Endothelial cell (in vitro differentiated cells): ENCODE results near the gene RRP12. TPM values are rescaled to one million over a fixed set of nuclear protein-coding genes. Genes with fewer than 3 reads are reported as not detected.
"Not testable (repeated sequence)": the region's sequence is repeated elsewhere in the genome, so short reads cannot be mapped to it uniquely, and the experiment has no call there.

Source experiments
- DNase-seq: peaks from one replicate; pipeline ENCODE4 v3.0.0; 2021; ENCODE audit warnings: low spot score
- H3K27ac Mint-ChIP-seq: one replicate; pipeline ENCODE4 v1.8.0; 2021; ENCODE audit warnings: mixed read lengths, inconsistent platforms; ENCODE audit not compliant: unreplicated experiment
- H3K27me3 Mint-ChIP-seq: one replicate; pipeline ENCODE4 v1.8.0; 2021; ENCODE audit warnings: mild to moderate bottlenecking, moderate library complexity, mixed read lengths, inconsistent platforms; ENCODE audit not compliant: unreplicated experiment
- H3K36me3 Mint-ChIP-seq: one replicate; pipeline ENCODE4 v1.8.0; 2021; ENCODE audit warnings: mild to moderate bottlenecking, low read depth, mixed read lengths, inconsistent platforms; ENCODE audit not compliant: unreplicated experiment
- H3K4me1 Mint-ChIP-seq: one replicate; pipeline ENCODE4 v1.8.0; 2021; ENCODE audit warnings: mild to moderate bottlenecking, mixed read lengths, inconsistent platforms; ENCODE audit not compliant: unreplicated experiment
- H3K4me3 Mint-ChIP-seq: one replicate; pipeline ENCODE4 v1.8.0; 2021; ENCODE audit warnings: mild to moderate bottlenecking, mixed read lengths, inconsistent platforms; ENCODE audit not compliant: unreplicated experiment
- H3K9me3 Mint-ChIP-seq: one replicate; pipeline ENCODE4 v1.8.0; 2021; ENCODE audit warnings: mixed read lengths, inconsistent platforms; ENCODE audit not compliant: unreplicated experiment
- total RNA-seq: library from RNA; stranded (reverse); fragmentation: NEBNext Ultra II Directional; extraction: Animal tissue kit (Norgen Biotek cat#: 25700); gene quantifications from one replicate; pipeline ENCODE4 v1.2.1, GENCODE V29; 2021; ENCODE audit not compliant: unreplicated experiment
- TF ChIP-seq, protein P1 (sequence below): fragments of 200-600 bp; sonication (generic); IDR thresholded peaks from one replicate; pipeline ENCODE4 v1.5.0; 2021; ENCODE audit warnings: antibody characterized with exemption; ENCODE audit not compliant: unreplicated experiment

Gene RRP12
- total RNA-seq, 1 donor from 2014 or later, result 19.5 TPM

- TF ChIP-seq, protein P1, sequence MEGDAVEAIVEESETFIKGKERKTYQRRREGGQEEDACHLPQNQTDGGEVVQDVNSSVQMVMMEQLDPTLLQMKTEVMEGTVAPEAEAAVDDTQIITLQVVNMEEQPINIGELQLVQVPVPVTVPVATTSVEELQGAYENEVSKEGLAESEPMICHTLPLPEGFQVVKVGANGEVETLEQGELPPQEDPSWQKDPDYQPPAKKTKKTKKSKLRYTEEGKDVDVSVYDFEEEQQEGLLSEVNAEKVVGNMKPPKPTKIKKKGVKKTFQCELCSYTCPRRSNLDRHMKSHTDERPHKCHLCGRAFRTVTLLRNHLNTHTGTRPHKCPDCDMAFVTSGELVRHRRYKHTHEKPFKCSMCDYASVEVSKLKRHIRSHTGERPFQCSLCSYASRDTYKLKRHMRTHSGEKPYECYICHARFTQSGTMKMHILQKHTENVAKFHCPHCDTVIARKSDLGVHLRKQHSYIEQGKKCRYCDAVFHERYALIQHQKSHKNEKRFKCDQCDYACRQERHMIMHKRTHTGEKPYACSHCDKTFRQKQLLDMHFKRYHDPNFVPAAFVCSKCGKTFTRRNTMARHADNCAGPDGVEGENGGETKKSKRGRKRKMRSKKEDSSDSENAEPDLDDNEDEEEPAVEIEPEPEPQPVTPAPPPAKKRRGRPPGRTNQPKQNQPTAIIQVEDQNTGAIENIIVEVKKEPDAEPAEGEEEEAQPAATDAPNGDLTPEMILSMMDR, result peak; percentile 21
- H3K4me3 Mint-ChIP-seq, result peak within 1 kb of the TSS; percentile 96
- H3K27ac Mint-ChIP-seq, result peak within 1 kb of the TSS; percentile 98
- peaks cover 18% of the 10 kb centered on the region for H3K4me1 Mint-ChIP-seq
- H3K9me3 Mint-ChIP-seq, result no peaks in the 10 kb centered on the region
- H3K36me3 Mint-ChIP-seq, result peaks cover 12% of the 10 kb centered on the region
- DNase-seq, result peak; percentile 98
- H3K27me3 Mint-ChIP-seq, result peaks cover 3% of the 10 kb centered on the region
Measured at GRCh38 chr10:97425964-97426775, 25.0 kb upstream of the RRP12 start, which contains the start of gene PGAM1. Gene PGAM1, plus strand, starts transcription at chr10:97426191. Its CDS starts 117 bp downstream, at chr10:97426308.

DNA sequence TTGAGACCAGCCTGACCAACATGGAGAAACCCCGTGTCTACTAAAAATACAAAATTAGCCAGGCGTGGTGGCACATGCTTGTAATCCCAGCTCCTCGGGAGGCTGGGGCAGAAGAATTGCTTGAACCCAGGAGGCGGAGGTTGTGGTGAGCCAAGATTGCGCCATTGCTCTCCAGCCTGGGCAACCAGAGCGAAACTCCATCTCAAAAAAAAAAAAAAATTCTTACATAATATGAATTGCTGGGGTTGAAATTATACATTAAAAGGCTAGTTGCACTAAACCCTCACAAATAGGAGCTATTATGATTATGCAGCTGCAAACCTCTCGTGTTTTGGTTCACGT, 22.6 kb upstream of the RRP12 start:
- H3K4me3 Mint-ChIP-seq, H3K9me3 Mint-ChIP-seq, DNase-seq, H3K27ac Mint-ChIP-seq, H3K36me3 Mint-ChIP-seq, H3K27me3 Mint-ChIP-seq: not testable (repeated sequence)
- H3K4me1 Mint-ChIP-seq, result peaks cover 20% of the 10 kb centered on the region

DNA sequence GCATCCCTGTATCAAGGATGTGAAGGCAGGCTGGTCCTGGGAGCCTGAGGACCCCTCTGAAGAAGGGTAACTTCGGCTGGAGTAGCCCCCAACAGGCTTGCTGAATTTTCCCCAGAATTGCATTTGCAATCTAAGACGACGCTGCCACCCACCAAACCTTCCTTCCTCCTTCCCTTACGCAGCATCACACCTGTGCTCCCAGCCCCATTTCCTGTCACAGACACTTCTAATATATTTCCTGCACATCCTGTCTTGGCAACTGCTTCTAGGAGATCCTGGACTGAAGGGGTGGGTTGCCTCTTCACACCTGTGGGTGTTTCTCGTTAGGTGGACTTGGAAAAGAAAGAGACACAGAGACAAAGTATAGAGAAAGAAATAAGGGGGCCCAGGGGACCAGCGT, 15.4 kb upstream of the RRP12 start:
- H3K4me1 Mint-ChIP-seq, result peaks cover 22% of the 10 kb centered on the region
- no peak overlapping the region for H3K27ac Mint-ChIP-seq
- TF ChIP-seq, protein P1, result no peak
- H3K4me3 Mint-ChIP-seq, result no peak overlapping the region
- no peak for DNase-seq
- peaks cover 4% of the 10 kb centered on the region for H3K27me3 Mint-ChIP-seq
- no peaks in the 10 kb centered on the region for H3K36me3 Mint-ChIP-seq
- no peaks in the 10 kb centered on the region for H3K9me3 Mint-ChIP-seq

DNA sequence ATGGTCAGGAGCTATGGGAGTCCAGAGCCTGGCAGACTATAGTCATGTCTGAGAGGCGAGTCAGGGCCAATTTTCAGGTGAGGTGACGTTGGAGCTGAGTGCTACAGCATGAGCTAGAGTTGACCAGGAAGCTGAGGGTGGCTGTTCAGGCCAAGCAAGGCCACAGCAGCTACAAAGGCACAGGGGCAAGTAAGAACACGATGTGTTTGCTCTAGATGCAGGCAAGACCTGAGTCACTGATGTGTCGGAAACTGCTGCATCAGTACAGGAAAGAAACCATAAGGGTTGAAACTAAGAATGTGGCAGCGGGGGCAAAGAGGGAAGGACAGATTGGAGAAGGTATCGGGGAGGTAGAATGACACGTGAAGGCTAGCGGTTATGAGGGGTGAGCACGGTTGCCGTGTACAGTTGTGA, 11.8 kb upstream of the RRP12 start:
- Mint-ChIP-seq H3K27ac (no peak overlapping the region), H3K36me3 (no peaks in the 10 kb centered on the region), H3K27me3 (peaks cover 3% of the 10 kb centered on the region), H3K4me1 (peaks cover 10% of the 10 kb centered on the region), H3K9me3 (no peaks in the 10 kb centered on the region), H3K4me3 (no peak overlapping the region)
- no peak for DNase-seq
- TF ChIP-seq, protein P1, result no peak

DNA sequence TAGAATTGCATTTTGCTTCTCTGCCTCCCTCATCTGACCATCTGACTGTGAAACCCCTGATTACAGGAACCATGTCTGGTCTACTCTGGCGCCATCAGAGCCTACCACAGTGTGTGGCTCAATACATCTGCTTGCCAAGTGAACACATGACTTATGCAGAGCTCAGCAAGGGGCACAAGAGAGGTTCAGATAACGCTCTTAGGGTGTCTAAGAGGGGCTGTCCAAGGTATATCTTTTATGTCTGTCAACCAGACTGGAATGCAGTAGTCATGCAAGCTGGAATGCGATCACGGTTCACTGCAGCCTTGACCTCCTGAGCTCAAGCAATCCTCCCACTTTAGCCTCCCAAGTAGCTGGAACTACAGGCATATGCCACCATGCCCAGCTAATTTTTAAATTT, 10.3 kb upstream of the RRP12 start:
- DNase-seq, result no peak
- Mint-ChIP-seq H3K9me3 (no peaks in the 10 kb centered on the region), H3K36me3 (no peaks in the 10 kb centered on the region), H3K4me3 (no peak overlapping the region), H3K27ac (no peak overlapping the region), H3K27me3 (peaks cover 1% of the 10 kb centered on the region), H3K4me1 (peaks cover 8% of the 10 kb centered on the region)
- TF ChIP-seq, protein P1, result no peak
